Mesenchymal stem cell (in vitro differentiated cells and primary cell): ENCODE measurements around the gene TNS1. TPM values are rescaled to one million over a fixed set of nuclear protein-coding genes. Genes with fewer than 3 reads are reported as not detected.

ENCODE experiments used
- DNase-seq: peaks from one replicate; pipeline ENCODE4 v3.0.0-alpha.2; 2013
- H2AFZ ChIP-seq: one replicate; pipeline ENCODE4 v1.6.1; 2013; ENCODE audit warnings: low read depth, mild to moderate bottlenecking, control low read depth, inconsistent platforms, low read length, moderate library complexity
- H2AK5ac ChIP-seq: 2 replicates; pipeline ENCODE4 v1.6.1; 2013; ENCODE audit warnings: low read length, moderate library complexity, mild to moderate bottlenecking, inconsistent platforms; ENCODE audit not compliant: severe bottlenecking
- H2BK120ac ChIP-seq: one replicate; pipeline ENCODE4 v1.6.1; 2013; ENCODE audit warnings: low read depth, mild to moderate bottlenecking, inconsistent platforms, low read length, moderate library complexity
- H2BK12ac ChIP-seq, 2 experiments: one replicate each; pipeline ENCODE4 v1.6.1; 2013; ENCODE audit warnings: inconsistent platforms in 2 of 2, low read length in 2 of 2, mild to moderate bottlenecking in 2 of 2, moderate library complexity in 2 of 2, control low read depth in 1 of 2
- H2BK15ac ChIP-seq: one replicate; pipeline ENCODE4 v1.6.1; 2013; ENCODE audit warnings: mild to moderate bottlenecking, low read depth, inconsistent platforms; ENCODE audit not compliant: poor library complexity, severe bottlenecking
- H2BK5ac ChIP-seq: 2 replicates; pipeline ENCODE4 v1.6.1; 2013; ENCODE audit warnings: low read depth, mild to moderate bottlenecking, low read length, control low read depth, inconsistent platforms; ENCODE audit not compliant: poor library complexity, severe bottlenecking
- H3K14ac ChIP-seq, 2 experiments: one replicate each; pipeline ENCODE4 v1.6.1; 2013; ENCODE audit warnings: inconsistent platforms in 2 of 2, low read length in 2 of 2, control low read depth in 1 of 2, mild to moderate bottlenecking in 1 of 2, moderate library complexity in 1 of 2
- H3K18ac ChIP-seq, 2 experiments: one replicate each; pipeline ENCODE4 v1.6.1; 2013; ENCODE audit warnings: inconsistent platforms in 2 of 2, low read length in 2 of 2, control low read depth in 1 of 2, low read depth in 1 of 2, mild to moderate bottlenecking in 1 of 2
- H3K23ac ChIP-seq, 2 experiments: one replicate each; pipeline ENCODE4 v1.6.1; 2013; ENCODE audit warnings: inconsistent platforms in 2 of 2, low read length in 2 of 2, mild to moderate bottlenecking in 2 of 2, moderate library complexity in 2 of 2, control low read depth in 1 of 2
- H3K27ac ChIP-seq: 2 replicates; pipeline ENCODE4 v1.5.1; 2013; ENCODE audit warnings: mild to moderate bottlenecking, moderate library complexity, low read length, control low read depth, inconsistent platforms; ENCODE audit not compliant: poor library complexity, severe bottlenecking
- H3K27me3 ChIP-seq, 2 experiments: 2 replicates each; pipeline versions ENCODE4 v1.6.1 to v1.7.0; 2013; ENCODE audit warnings: low read length in 2 of 2, mild to moderate bottlenecking in 2 of 2, moderate library complexity in 2 of 2, control low read depth in 1 of 2, inconsistent platforms in 1 of 2; ENCODE audit not compliant: control insufficient read depth in 1 of 2, insufficient read depth in 1 of 2
- H3K36me3 ChIP-seq, 2 experiments: 2 replicates each; pipeline versions ENCODE4 v1.6.1 to v1.7.0; 2013; ENCODE audit warnings: low read length in 2 of 2, control low read depth in 1 of 2, inconsistent platforms in 1 of 2, low read depth in 1 of 2, mild to moderate bottlenecking in 1 of 2; ENCODE audit not compliant: insufficient read depth in 2 of 2, control insufficient read depth in 1 of 2
- H3K4ac ChIP-seq, 2 experiments: one replicate each; pipeline ENCODE4 v1.6.1; 2013; ENCODE audit warnings: inconsistent platforms in 2 of 2, low read length in 2 of 2, mild to moderate bottlenecking in 2 of 2, moderate library complexity in 2 of 2, control low read depth in 1 of 2, low read depth in 1 of 2
- H3K4me1 ChIP-seq: 2 replicates; pipeline ENCODE4 v1.6.1; 2013; ENCODE audit warnings: low read depth, low read length, control low read depth; ENCODE audit not compliant: control insufficient read depth, insufficient read depth
- H3K4me2 ChIP-seq: 2 replicates; pipeline ENCODE4 v1.6.1; 2013; ENCODE audit warnings: low read length, mild to moderate bottlenecking, inconsistent platforms; ENCODE audit not compliant: poor library complexity, severe bottlenecking
- H3K4me3 ChIP-seq, 2 experiments: 2 replicates each; pipeline versions ENCODE4 v1.5.1 to v1.7.0; 2013; ENCODE audit warnings: low read length in 2 of 2, mild to moderate bottlenecking in 2 of 2, control low read depth in 1 of 2, low read depth in 1 of 2; ENCODE audit not compliant: insufficient read depth in 1 of 2
- H3K79me1 ChIP-seq: replicated peaks from 2 replicates; pipeline ENCODE4 v1.6.1; 2013; ENCODE audit warnings: mild to moderate bottlenecking, control low read depth, low read length, inconsistent platforms; ENCODE audit not compliant: poor library complexity, severe bottlenecking
- H3K9ac ChIP-seq: 2 replicates; pipeline ENCODE4 v1.7.0; 2013; ENCODE audit warnings: mild to moderate bottlenecking, low read length, moderate library complexity
- H3K9me3 ChIP-seq: 2 replicates; pipeline ENCODE4 v1.7.0; 2013; ENCODE audit warnings: mild to moderate bottlenecking, low read length; ENCODE audit not compliant: control insufficient read depth
- H4K8ac ChIP-seq: one replicate; pipeline ENCODE4 v1.6.1; 2013; ENCODE audit warnings: inconsistent platforms, mild to moderate bottlenecking, low read length, moderate library complexity
- H4K91ac ChIP-seq: one replicate; pipeline ENCODE4 v1.6.1; 2013; ENCODE audit warnings: mild to moderate bottlenecking, low read length, inconsistent platforms
- WGBS: methylation state at CpG from one replicate; pipeline ENCODE4 v1.1.7; 2013; ENCODE audit warnings: mixed read lengths; 5-methylcytosine and 5-hydroxymethylcytosine counted together
- polyA plus RNA-seq, 2 experiments: library from polyadenylated mRNA; stranded (reverse); fragments of 200-250 nt; gene quantifications; one replicate each; pipeline ENCODE4 v1.2.3, GENCODE V29; 2013

The TNS1 gene
- polyA plus RNA-seq (2013, experiment 1 of 2): 6.3 TPM
- polyA plus RNA-seq (2013, experiment 2 of 2): 5.1 TPM

- no peak within 1 kb of the TSS for H3K23ac ChIP-seq
- peak within 1 kb of the TSS in 1 of 2 experiments; percentile 87 for H3K14ac ChIP-seq
- H2BK12ac ChIP-seq: peak within 1 kb of the TSS in 1 of 2 experiments; percentile 69
- DNase-seq: no peak
- H3K4me3 ChIP-seq: peak within 1 kb of the TSS in 1 of 2 experiments; percentile 94
- WGBS: 33% methylated on average over 6 of the region's 13 CpGs
- peak within 1 kb of the TSS; percentile 62 for H2BK15ac ChIP-seq
- H2BK5ac ChIP-seq: no peak within 1 kb of the TSS
- peak within 1 kb of the TSS; percentile 11 to 64 for H3K4ac ChIP-seq
- peak within 1 kb of the TSS; percentile 73 to 81 for H3K18ac ChIP-seq
- no peaks in the 10 kb centered on the region for H3K79me1 ChIP-seq
- H3K9ac ChIP-seq: peak within 1 kb of the TSS; percentile 91
- H2BK120ac ChIP-seq: peak within 1 kb of the TSS; percentile 19
- H3K27ac ChIP-seq: no peak within 1 kb of the TSS
- H3K27me3 ChIP-seq: peaks cover 0 to 9% of the 10 kb centered on the region in 2 experiments
- no peaks in the 10 kb centered on the region for H3K9me3 ChIP-seq
- H2AFZ ChIP-seq: no peak within 1 kb of the TSS
- H4K8ac ChIP-seq: peak within 1 kb of the TSS; percentile 77
- peaks cover 20% of the 10 kb centered on the region for H3K4me1 ChIP-seq
- H3K4me2 ChIP-seq: no peak within 1 kb of the TSS
- no peak within 1 kb of the TSS for H2AK5ac ChIP-seq
- H3K36me3 ChIP-seq: peaks cover 0 to 7% of the 10 kb centered on the region in 2 experiments
- H4K91ac ChIP-seq: peak within 1 kb of the TSS; percentile 22
Measured at GRCh38 chr2:218002845-218003180, at the start of gene TNS1. Gene TNS1, minus strand, starts transcription at chr2:218002995. Its CDS starts 123 bp downstream, at chr2:218002872.

- no peak overlapping the region for H3K23ac ChIP-seq
- no peak overlapping the region for H3K4me2 ChIP-seq
- no peak overlapping the region for H4K8ac ChIP-seq
- no peak overlapping the region for H2BK5ac ChIP-seq
- H3K4me1 ChIP-seq: no peaks in the 10 kb centered on the region
- H2BK12ac ChIP-seq: no peak overlapping the region
- peaks cover 14 to 15% of the 10 kb centered on the region in 2 experiments for H3K27me3 ChIP-seq
- no peak overlapping the region for H3K18ac ChIP-seq
- DNase-seq: no peak
- no peak overlapping the region for H3K4me3 ChIP-seq
- no peaks in the 10 kb centered on the region for H3K79me1 ChIP-seq
- H2AFZ ChIP-seq: no peak overlapping the region
- WGBS: 61% methylated on average over 3 of the region's 3 CpGs
- H3K36me3 ChIP-seq: no peaks in the 10 kb centered on the region
- no peak overlapping the region for H2BK120ac ChIP-seq
- no peak overlapping the region for H2BK15ac ChIP-seq
- no peak overlapping the region for H3K14ac ChIP-seq
- H3K9ac ChIP-seq: no peak overlapping the region
- H3K4ac ChIP-seq: no peak overlapping the region
- H3K9me3 ChIP-seq: peaks cover 7% of the 10 kb centered on the region
- H2AK5ac ChIP-seq: no peak overlapping the region
- no peak overlapping the region for H3K27ac ChIP-seq
- H4K91ac ChIP-seq: no peak overlapping the region
Measured at GRCh38 chr2:218051903-218052302, 49.1 kb upstream of the TNS1 start.

GRCh38 chr2:218047536-218048225, 44.9 kb upstream of the TNS1 start:
- no peak overlapping the region for H2AK5ac ChIP-seq
- H3K18ac ChIP-seq: no peak overlapping the region
- H2AFZ ChIP-seq: no peak overlapping the region
- H3K4me1 ChIP-seq: no peaks in the 10 kb centered on the region
- H3K4me3 ChIP-seq: no peak overlapping the region
- H3K23ac ChIP-seq: no peak overlapping the region
- H3K36me3 ChIP-seq: no peaks in the 10 kb centered on the region
- H3K4ac ChIP-seq: no peak overlapping the region
- H3K79me1 ChIP-seq: no peaks in the 10 kb centered on the region
- no peak for DNase-seq
- no peak overlapping the region for H3K27ac ChIP-seq
- H2BK12ac ChIP-seq: no peak overlapping the region
- H2BK15ac ChIP-seq: no peak overlapping the region
- H2BK120ac ChIP-seq: no peak overlapping the region
- H3K9ac ChIP-seq: no peak overlapping the region
- WGBS: 98% methylated on average over 3 of the region's 8 CpGs
- H3K27me3 ChIP-seq: peaks cover 19 to 20% of the 10 kb centered on the region in 2 experiments
- no peak overlapping the region for H3K4me2 ChIP-seq
- no peak overlapping the region for H4K91ac ChIP-seq
- H3K9me3 ChIP-seq: peaks cover 7% of the 10 kb centered on the region
- no peak overlapping the region for H3K14ac ChIP-seq
- H2BK5ac ChIP-seq: no peak overlapping the region
- no peak overlapping the region for H4K8ac ChIP-seq

- Histone ChIP-seq H2BK12ac (no peak overlapping the region), H3K79me1 (no peaks in the 10 kb centered on the region), H2BK120ac (no peak overlapping the region), H3K27me3 (peaks cover 27 to 32% of the 10 kb centered on the region in 2 experiments), H2BK15ac (no peak overlapping the region), H3K4me3 (no peak overlapping the region), H2BK5ac (no peak overlapping the region), H3K27ac (no peak overlapping the region), H3K4ac (no peak overlapping the region), H4K91ac (no peak overlapping the region), H3K23ac (no peak overlapping the region), H2AK5ac (no peak overlapping the region), H4K8ac (no peak overlapping the region), H3K9ac (no peak overlapping the region), H2AFZ (no peak overlapping the region), H3K14ac (no peak overlapping the region), H3K36me3 (no peaks in the 10 kb centered on the region), H3K4me2 (no peak overlapping the region), H3K4me1 (no peaks in the 10 kb centered on the region), H3K9me3 (peaks cover 7% of the 10 kb centered on the region), H3K18ac (no peak overlapping the region)
- DNase-seq: no peak
- WGBS: 90% methylated on average over 3 of the region's 4 CpGs
Measured at GRCh38 chr2:218046238-218046637, 43.4 kb upstream of the TNS1 start.
